Stimulated activated CD8-positive, alpha-beta memory T cell treated with anti-CD3 and anti-CD28 coated beads, Interleukin-7, amount 100 ng/mL, for 1 hour (primary cell): Measurements from ENCODE around the gene MAP1B.

ENCODE experiments used
- DNase-seq, 2 donors: peaks; one replicate each; pipeline ENCODE4 v3.0.0-alpha.2; 2020; ENCODE audit warnings: low read depth in 2 of 2

Gene MAP1B

DNA sequence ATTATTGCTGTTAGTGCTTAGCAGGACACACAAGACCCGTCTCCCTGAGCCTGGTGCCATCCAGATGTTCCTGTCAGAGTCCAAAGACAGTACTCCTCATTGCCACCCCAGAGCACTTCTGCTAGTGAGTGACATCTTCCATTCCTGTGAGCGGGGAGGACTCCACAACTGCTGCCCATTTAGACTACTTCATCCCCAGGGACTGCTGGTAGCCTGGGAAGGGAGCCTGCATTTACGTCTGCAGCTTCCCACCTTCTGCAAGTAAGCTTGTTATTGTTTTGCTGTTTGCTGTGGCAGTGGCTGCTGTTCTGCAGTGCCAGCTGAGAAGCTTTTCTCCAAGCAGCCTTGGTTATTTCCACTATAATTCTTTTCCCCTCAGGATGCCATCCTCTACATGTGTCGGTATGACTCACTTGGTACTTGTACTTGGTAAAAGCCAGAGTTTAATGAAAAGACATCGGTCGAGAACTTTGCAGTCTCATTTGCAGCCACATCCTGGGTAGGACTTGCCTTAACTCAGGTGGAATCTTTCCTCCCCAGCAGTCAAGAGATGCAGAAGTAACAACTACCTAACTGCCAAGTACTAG, 10.6 kb upstream of the MAP1B start:
- no peak for DNase-seq

DNA sequence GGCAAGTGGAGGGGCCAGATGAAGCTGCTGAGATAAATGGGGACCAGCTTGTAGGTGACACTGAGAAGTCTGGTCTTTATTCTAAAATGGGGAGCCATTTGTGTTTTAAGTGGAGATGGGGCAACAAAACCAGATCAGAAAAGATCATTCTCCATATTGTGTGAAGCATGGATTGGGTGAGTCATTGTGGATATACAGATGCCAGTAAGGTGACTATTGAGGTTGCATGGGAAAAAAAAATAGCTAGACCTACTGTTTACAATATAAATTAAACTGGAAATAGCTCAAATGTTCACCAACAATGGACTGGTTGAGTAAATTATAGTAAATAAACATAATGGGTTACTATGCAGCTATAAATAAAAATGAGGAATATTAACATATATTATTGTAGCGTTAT, 5.4 kb upstream of the MAP1B start:
- DNase-seq = no peak

DNA sequence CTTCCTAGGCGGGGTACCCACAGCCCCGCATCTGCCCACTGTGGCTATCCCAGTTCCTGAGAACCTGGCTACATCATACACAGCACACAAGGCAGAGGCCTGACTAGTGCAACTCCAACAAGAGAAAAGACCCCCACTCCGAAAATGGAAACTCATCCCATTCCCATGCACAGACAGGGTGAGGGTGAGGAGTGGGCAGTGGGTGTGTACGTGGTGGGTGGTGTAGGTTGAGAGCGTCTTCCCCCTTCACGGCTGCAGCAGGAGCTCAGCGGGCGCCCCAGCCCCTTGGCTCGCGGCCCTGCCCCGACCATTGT, 501 bp upstream of the MAP1B start:
- DNase-seq = no peak

DNA sequence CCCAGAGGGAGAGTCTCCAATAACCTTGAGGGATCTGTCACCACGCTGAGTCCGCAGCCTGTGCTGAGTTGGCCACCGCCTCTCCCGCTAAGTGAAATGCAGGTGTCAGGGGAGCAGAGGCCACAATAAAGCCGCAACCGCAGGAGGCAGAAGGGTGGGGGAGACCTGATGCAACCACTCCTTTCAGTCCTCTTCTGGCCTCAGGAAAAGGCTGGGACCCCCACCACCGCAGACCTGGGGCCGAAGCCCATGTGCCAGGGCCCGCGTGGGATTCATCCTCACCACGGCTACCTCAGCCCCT, 576 bp downstream of the MAP1B start:
- DNase-seq = no peak

DNA sequence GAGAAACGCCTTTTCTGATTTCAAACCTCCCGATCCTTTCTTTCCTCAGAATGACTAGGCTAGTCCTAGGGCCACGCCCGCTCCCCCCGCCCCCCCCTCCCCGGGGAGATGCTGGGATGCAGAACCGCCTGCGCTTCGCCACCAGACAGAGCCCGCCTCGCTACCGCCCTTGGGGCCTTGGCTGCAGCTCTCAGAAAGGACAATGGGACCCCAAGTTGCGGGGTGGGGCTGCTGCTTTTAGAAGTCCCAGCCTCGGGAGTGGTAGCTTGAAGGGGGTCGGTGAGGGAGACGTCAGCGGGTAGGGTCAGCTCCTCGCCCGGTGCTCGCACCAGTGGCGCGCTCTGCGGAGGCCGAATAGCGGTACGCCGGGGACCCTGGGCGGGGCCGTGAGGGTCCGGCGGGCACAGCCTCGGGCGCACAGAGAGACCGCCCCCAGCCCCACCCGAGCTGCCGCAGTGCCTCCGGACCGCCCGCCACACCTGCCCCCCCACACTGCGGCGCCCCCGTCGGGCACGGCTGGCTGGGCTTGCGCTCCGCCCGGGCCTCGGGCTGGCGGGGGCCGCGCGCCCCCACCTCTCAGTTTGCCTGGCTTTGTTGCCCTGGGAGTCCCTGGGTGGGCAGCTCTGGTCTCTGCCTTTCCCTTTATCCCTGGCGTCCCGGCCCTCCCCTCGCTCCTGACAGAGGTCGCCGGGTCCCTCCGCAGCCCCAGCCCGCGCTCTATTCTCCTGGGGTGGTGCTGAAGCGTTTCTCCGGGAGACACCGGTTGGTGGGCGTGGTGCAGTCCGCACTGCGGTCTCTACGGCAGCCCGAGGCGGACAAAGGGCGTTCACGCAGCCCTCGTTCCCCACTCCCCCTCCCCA, 1.2 kb downstream of the MAP1B start:
- DNase-seq = no peak

DNA sequence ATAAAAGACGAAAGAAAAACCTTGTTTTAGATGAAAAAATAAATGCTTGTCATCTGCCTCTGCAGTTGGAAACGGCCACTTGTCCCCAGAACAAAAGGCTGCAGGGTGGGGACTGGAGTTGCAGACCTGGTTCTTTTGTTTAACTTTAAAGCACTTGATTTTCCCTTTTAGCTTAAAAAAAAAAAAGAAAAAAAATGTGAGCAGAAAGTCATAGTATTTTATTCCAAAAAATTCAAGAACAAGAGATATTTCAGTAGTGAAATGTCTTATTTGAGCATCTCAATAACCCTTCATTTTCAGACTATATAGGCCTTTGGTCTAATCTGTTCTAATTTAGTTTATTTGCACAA, 1.8 kb downstream of the MAP1B start:
- DNase-seq = no peak

DNA sequence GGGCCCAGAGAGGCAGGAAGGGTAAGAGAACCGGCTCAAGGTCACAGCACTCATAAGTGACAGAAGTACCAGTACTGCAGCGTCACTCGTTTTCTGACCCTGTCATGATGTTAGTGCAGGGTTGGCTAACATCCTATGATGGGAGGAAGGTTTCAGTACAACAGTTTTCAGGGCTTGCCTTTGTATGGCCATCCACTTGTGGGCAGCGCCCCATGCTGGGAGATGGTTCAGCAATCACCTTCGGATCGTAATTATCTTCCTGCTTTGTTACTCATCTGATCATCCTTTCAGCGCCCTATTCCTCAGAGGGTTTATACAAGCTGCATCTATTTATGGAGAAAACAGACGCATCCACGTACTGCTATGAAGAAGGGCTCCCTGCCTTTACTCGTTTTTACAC, 2.4 kb downstream of the MAP1B start:
- no peak for DNase-seq

DNA sequence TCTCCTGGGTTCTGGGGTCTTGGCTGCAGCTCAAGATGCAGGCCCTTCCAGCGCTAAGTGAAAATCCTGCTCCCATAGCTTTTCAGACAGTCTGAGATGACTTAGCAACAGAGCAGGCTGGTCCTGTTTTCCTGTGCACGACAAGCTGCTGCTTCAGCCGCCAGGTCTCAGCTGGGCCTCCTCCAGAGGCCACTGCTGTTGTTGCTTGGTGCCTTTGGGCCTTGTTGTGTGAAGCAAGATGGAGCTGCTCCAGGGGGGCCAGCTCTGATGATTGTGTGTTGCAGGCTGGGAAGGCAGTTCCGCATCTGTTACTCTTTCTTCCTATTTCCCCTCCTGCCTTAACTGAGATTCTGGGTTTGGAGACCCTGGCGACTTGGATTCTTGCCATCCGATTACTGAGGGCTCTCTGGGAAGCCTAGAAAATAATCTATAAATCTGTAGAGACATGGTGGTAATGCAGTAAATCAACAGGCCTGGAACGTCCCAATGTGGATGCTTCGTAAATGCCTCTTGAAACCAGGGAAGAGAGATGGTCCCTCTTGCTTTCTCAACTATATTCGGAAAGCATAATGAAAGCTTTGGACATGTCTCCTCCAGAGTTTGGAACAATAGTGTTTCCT, 3.2 kb downstream of the MAP1B start:
- DNase-seq = no peak

DNA sequence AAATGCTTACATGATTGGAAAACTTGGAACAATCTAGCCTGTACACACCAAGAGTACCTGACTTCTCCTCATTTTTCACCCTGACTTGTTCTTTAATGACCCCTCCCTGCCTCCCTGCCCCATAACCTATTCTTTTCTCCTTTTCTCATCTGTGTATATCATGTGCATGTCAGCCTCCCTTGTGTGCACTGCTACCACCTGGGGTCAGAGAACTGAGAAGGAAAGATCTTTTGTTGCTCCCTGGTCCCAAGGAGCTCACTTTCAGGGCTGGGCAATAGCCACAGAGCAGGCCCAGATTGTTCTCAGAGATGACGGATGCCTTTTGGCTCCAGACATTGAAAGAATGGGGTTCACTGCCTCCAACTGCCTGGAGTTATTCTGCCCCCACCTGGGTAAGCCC, 5.1 kb downstream of the MAP1B start:
- no peak for DNase-seq

DNA sequence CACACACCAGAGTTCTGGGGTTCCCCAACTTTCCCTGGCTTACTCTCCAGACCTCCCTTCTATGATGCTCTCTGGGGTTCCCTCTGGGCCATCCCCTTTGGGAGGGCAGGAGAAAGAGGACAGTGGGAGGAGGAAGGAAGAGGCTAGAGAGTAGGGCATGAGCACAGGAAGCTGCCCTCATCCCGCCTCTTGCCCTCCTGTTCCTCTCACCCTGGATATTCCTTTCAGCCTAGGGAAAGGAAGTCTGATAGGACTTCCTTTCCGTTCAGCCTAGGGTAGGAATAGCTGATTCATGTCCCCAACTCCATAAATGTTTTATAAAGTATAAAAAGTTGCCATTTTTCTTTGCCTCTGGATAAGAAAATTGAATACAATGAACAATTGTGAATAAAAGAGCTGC, 7.4 kb downstream of the MAP1B start:
- no peak for DNase-seq

DNA sequence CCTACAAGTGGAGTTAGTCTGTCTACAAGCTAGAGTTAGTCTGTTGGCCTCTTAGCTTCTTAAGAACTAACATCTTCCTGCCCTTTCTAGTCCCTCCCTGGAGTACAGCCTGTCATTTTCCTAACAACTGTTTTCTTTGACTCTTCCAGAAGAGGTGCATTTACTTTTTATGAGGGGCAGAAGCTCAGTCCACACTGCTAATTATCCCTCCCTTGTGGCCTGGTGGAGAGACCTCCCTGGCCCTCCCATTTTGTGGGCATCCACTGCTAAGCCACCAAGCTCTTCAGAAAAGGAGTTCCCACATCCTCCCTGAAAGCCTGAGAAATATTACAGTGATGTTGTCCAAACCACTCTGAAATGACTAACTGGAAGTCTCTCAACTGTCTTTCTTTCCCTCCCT, 8.0 kb downstream of the MAP1B start:
- no peak for DNase-seq

DNA sequence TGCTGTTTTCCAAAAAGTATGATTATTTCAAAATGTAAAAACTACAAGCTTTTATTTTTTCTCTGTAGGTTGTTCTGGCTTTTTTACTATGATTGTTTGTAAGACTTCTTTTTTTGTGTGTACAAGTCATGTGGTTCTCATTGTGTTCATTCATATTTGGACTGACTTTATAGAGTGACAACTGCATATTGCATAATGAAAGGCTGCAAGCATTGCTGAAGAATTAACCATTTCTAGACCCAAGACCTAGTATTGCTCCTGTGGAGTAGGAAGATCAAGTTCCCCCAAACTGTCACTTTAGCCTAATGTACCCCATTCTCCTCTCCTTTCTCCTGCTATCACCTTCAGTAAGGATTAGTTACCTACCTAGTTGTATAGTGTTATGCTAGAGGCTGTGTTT, 10.0 kb downstream of the MAP1B start:
- DNase-seq = no peak

DNA sequence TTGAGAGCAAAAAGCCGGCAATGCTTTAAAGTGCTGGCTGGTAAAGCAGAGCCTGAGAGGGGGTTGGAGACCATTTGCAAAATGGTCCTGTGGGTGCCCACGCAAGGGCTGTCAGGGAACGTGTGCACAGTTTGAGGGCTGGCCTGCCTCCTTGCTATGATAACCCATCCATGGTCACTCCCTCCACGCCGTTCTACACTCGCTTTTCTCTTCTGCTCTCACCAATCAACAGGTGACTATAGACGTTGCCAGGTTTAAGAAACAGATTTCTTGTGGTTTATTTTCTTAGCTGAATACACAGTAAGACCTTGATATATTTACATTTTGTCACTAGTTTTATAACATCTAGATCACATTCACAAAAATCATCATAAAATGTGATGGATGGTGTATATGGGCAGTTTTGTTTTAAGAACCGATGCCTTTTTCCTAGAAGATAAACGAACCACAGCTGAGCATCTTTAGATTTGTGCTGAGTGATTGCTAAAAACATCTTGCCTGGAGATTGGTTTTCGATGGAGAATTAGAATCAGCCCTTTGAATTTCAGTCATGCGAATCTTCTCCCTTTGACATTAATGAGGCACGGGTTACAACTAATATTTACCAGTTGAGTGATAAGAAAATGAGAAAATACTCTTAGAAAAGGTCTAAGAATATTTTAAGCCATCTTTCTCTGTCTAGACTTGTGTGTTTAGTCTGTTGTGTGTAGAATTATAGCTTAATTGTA, 13.9 kb downstream of the MAP1B start:
- no peak for DNase-seq

DNA sequence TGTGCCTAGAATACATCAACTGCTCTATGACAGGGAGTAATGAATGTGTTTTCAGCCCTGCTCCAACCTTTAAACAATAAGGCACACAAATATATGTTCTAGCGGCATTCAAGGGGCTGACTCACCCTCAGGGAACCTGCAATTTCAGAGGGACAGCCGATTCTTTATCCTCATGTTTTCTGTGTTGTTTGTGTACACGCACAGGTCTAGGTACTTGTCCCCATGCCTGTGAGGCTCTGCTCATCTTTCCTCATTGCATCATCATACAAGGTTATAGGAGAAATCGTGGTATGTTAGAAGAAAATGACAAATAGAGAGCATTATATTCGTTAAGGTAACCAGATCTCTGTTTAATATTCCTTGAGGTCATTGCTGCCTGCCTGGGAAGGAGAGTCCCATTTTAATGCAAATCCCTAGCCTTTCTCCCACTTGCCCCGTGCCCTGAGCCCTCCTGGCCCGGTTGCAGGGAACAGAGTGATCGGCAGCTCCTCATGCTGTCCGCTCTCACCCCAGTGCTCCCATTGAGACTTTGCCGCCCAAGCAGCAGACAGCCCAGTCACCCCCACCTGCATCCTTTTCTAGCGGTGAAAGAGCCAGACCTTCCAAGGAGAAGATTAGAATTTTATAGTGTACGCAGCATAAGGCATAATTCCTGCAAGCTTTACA, 14.6 kb downstream of the MAP1B start:
- DNase-seq = no peak

DNA sequence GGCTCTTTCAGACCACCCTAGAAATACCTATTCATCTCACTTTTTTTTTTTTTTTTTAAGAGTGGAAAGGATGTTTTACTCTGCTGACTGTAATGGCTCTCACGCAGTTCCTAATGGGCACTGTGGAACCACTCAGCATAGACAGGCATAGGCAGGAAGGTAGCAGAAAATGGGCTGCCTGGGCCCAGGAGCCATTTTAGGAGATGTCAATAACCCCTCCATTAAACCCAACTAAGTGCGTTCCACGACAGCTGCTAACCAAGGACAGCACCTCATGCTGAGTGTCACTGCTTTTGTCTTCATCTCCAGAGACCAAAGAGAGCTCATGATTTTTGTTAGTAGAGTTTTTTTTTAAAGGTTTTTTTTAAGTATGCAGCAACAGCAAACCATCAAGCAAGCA, 15.3 kb downstream of the MAP1B start:
- no peak for DNase-seq

DNA sequence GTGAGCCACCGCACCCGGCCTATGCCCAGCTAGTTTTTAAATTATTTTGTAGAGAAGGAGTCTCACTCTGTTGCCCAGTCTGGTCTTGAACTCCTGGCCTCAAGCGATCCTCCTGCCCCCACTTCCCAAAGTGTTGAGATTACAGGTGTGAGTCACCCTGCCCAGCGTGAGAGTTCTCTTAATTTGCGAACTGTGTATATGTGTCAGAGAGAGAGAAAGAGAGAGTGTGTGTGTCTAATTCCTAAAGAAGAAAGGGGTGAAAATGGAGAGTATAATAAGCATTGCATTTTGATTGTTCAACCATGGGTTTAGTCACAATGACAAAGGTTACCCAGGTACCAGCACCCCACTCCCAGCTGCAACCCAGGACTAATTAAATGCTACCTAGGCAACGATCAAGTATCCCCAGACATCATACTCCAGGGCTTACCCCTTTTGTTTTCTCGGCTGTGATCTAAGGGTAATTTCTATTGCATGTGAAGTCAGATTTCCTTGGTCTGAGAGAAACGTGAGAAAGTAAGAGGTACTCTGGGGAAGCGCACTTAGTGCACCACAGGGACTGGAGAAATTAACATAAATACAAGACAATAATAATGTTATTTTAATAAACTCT, 16.6 kb downstream of the MAP1B start:
- DNase-seq = no peak

DNA sequence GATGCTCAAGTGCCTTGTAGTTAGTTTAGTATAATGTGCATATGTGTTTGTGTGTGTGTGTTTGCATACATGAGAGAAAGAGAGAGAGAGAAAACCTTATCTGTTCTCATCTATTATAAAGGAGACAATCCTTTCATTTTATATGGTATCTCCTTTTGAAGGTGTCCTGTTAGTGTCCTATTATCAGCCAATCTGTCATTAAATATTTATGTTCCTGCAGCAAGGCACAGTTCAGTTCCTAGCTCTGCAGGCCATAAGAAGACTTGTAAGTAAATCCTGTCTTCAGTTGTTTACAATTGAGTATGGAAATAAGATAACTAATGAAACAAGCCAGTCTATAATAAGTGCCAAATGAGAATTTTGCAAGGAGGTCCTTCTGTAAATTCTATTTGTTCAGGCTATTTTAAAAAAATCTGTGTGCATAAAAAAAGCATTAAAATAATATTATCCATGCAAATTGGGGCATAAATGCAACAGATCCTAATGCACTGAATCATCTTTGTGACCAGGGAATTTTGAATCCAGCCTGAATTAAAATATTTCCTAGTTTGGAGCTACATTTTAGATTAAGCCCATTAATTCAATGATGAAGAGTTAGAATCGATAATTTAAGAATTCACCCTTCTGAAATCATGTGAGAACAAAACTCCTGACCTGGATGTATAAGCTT, 18.1 kb downstream of the MAP1B start:
- DNase-seq = no peak

DNA sequence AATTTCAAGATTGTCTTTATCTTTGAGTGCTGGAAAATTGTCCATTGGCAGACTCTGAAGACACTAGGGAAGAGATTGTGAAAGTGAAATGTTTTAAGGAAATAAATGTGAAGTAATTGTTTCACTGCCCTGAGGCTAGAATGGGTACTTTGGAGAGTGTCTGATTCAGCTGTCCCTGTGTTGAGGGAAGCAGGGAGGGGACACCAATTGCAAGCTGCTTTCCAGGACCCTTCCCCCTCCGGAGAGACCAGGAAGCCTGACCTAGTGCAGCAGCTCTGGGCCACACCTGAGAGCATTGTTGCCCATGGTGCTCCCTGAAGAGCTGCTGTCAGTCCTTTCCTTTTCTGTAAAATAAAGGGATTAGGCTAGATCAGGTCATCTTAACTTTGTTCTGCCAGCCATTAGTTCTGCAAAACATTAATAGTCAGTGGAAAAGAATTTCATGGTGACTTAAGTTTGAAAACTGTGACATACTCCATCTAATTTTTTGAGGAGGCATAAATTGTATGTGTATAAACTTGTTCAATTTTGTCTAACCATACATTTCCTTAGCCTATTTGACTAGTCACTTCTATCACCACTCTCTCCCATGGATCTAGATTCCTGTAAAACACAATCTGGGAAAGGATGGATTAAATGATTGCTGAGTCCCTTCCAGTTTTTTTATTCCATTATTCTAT, 18.8 kb downstream of the MAP1B start:
- DNase-seq = no peak

DNA sequence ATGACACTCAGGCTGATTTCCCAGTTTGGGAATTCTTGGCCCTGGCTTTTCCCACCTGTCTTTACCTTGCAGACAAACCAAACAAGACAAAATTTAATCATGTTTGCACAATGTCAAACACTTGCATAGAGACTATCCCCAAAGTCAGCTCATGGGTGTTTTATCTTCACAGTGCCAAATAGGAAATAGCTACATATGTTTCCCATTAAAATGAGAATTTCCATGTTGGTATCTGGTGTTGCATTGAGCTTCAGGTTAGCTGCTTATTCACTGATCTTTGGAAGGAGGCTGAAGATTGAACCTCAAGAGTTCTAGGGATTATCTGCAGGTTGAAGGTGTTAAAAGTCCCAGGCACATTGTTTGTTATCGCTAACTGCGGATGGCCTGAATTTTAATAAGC, 19.5 kb downstream of the MAP1B start:
- DNase-seq = no peak

DNA sequence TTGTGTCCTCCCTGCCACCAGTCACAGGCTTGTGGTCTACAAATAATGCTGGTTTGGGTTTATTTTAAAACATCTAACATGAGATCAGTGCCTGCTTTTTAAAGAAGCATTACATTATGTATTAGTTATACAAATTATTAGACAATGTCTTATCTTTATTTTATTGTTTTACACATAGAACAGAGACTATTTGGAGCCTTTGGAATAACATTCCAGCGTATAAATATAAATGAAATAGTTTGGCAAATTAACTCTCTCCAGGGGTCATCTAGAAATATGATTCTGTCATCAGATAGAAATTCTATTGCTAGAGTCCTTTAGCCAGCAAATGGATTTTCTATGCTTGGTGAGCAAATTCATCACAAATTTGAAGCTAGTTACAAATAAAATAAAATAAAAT, 22.4 kb downstream of the MAP1B start:
- no peak for DNase-seq

DNA sequence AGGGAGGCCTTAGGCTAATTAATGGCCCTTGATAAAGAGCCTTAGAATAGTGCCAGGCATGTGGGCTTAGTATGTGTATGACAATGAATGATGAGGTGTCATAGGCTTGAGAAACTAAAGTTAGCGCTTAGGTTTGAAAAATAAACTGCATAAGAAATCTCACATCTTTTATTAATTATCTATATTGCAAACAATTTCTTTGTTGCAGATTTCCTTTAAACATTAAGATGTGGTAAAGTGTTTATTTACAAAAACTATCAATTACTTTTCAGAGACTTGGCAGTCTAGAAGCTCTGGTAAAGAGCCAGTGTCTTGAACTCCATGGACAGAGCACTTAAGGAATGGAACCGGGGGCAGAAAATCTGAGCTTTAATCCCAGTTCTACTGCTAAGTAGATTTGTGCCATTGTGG, 23.1 kb downstream of the MAP1B start:
- no peak for DNase-seq
